ENCODE results near the gene NR1I2.

NR1I2 gene

GRCh38 chr3:119781330-119782198 is at the start of gene NR1I2:
Gene NR1I2, plus strand, starts transcription at chr3:119782101.
- DNase-seq, result no peak

- no peak for DNase-seq
These were observed 48.1 kb upstream of the NR1I2 start for GRCh38 chr3:119733812-119734211.

- DNase-seq, result no peak
These were observed 43.2 kb upstream of the NR1I2 start for GRCh38 chr3:119738741-119739140.

GRCh38 chr3:119741657-119742590 is 40.0 kb upstream of the NR1I2 start:
- DNase-seq, result no peak

- no peak for DNase-seq
These were observed 38.0 kb upstream of the NR1I2 start for GRCh38 chr3:119743921-119744320.

- DNase-seq, result no peak
These were observed 36.0 kb upstream of the NR1I2 start for GRCh38 chr3:119745942-119746341.

GRCh38 chr3:119746423-119746822 is 35.5 kb upstream of the NR1I2 start:
- DNase-seq, result no peak

GRCh38 chr3:119747357-119747756 is 34.5 kb upstream of the NR1I2 start:
- DNase-seq, result no peak

- DNase-seq, result no peak
These were observed 32.9 kb upstream of the NR1I2 start for GRCh38 chr3:119748991-119749390.

GRCh38 chr3:119751423-119751822 is 30.5 kb upstream of the NR1I2 start:
- DNase-seq, result no peak

- no peak for DNase-seq
These were observed 21.9 kb upstream of the NR1I2 start for GRCh38 chr3:119759962-119760361.

GRCh38 chr3:119762876-119763275 is 19.0 kb upstream of the NR1I2 start:
- no peak for DNase-seq

- DNase-seq, result no peak
These were observed 18.4 kb upstream of the NR1I2 start for GRCh38 chr3:119763466-119763865.

GRCh38 chr3:119765239-119765638 is 16.7 kb upstream of the NR1I2 start:
- no peak for DNase-seq

- DNase-seq, result no peak
These were observed 13.8 kb upstream of the NR1I2 start for GRCh38 chr3:119767936-119768601.

GRCh38 chr3:119768668-119769393 is 13.1 kb upstream of the NR1I2 start:
- DNase-seq, result no peak

- no peak for DNase-seq
These were observed 12.3 kb upstream of the NR1I2 start for GRCh38 chr3:119769394-119770149.

- no peak for DNase-seq
These were observed 7.5 kb upstream of the NR1I2 start for GRCh38 chr3:119774444-119774843.

GRCh38 chr3:119776304-119776703 is 5.6 kb upstream of the NR1I2 start:
- no peak for DNase-seq

GRCh38 chr3:119778176-119778575 is 3.7 kb upstream of the NR1I2 start:
- DNase-seq, result no peak

- no peak for DNase-seq
These were observed 3.1 kb upstream of the NR1I2 start for GRCh38 chr3:119778811-119779210.

All from NCI-H187 treated with DMSO at 0.1 percent for 48 hours (cell line).